HepG2 (cell line): ENCODE results near the gene KRTAP12-2.
"Not testable (repeated sequence)": the region's sequence is repeated elsewhere in the genome, so short reads cannot be mapped to it uniquely, and the experiment has no call there.

Experiments used
- CREM ChIP-seq, 2 experiments: sonication (generic) in 1 of 2; formaldehyde crosslinking in 1 of 2; IDR thresholded peaks; 2 replicates each; pipeline versions ENCODE4 v1.4.0 to v1.6.1; 2016 to 2020; ENCODE audit warnings: antibody characterized with exemption in 1 of 2, mild to moderate bottlenecking in 1 of 2, missing genetic modification reagents in 1 of 2
- EP300 ChIP-seq, 3 experiments: sonication (generic) in 1 of 3; formaldehyde crosslinking in 1 of 3; IDR thresholded peaks; 2 replicates each; pipeline versions ENCODE4 v1.5.1 to v1.6.1; 2011 to 2020; ENCODE audit warnings: low read depth in 2 of 3, low read length in 2 of 3, borderline replicate concordance in 1 of 3, improper control_type of control experiment in 1 of 3, mild to moderate bottlenecking in 1 of 3, missing genetic modification reagents in 1 of 3, moderate library complexity in 1 of 3
- HNRNPK ChIP-seq: fragments of 200-400 bp; formaldehyde crosslinking; IDR thresholded peaks from 2 replicates; pipeline ENCODE4 v1.6.1; 2018; ENCODE audit warnings: low read length, low read depth, moderate library complexity, mild to moderate bottlenecking; ENCODE audit not compliant: poor library complexity, severe bottlenecking
- HNRNPUL1 ChIP-seq: fragments of 200-400 bp; formaldehyde crosslinking; IDR thresholded peaks from 2 replicates; pipeline ENCODE4 v1.6.1; 2017; ENCODE audit warnings: low read depth, mild to moderate bottlenecking, low read length, moderate library complexity
- JUND ChIP-seq: sonication (generic); formaldehyde crosslinking; IDR thresholded peaks from 2 replicates; pipeline ENCODE4 v1.8.0; 2022; ENCODE audit warnings: mild to moderate bottlenecking, missing genetic modification reagents
- KAT8 ChIP-seq: IDR thresholded peaks from 2 replicates; pipeline ENCODE4 v1.6.1; 2016; ENCODE audit warnings: missing genetic modification reagents, missing compliant biosample characterization
- MAFK ChIP-seq, 2 experiments: IDR thresholded peaks in 1 of 2; conservative IDR thresholded peaks in 1 of 2; 2 replicates each; pipeline ENCODE4 v1.6.1; 2011; ENCODE audit warnings: improper control_type of control experiment in 2 of 2, low read length in 2 of 2
- POLR2A ChIP-seq, 2 experiments: IDR thresholded peaks; 2 replicates each; pipeline ENCODE4 v1.6.1; 2011; ENCODE audit warnings: low read depth in 2 of 2, low read length in 2 of 2, mild to moderate bottlenecking in 1 of 2, moderate library complexity in 1 of 2; ENCODE audit not compliant: insufficient read depth in 1 of 2
- POLR2G ChIP-seq: fragments of 200-400 bp; formaldehyde crosslinking; IDR thresholded peaks from 2 replicates; pipeline ENCODE4 v1.6.1; 2018; ENCODE audit warnings: mild to moderate bottlenecking, low read depth, low read length, moderate library complexity
- ZNF350 ChIP-seq: sonication (generic); formaldehyde crosslinking; IDR thresholded peaks from 2 replicates; pipeline ENCODE4 v1.4.0; 2020; ENCODE audit warnings: mild to moderate bottlenecking, low read depth, missing genetic modification reagents, borderline replicate concordance
- ZNF431 ChIP-seq: sonication (generic); formaldehyde crosslinking; IDR thresholded peaks from 2 replicates; pipeline ENCODE4 v1.9.0; 2022; ENCODE audit warnings: missing genetic modification reagents, low read depth, mild to moderate bottlenecking, borderline replicate concordance
- TF ChIP-seq, protein P1 (sequence below), 2 experiments: fragments of 450-650 bp in 1 of 2; sonication (generic) in 1 of 2; formaldehyde crosslinking; IDR thresholded peaks; 2 replicates each; pipeline versions ENCODE4 v1.5.0 to v1.8.0; 2020 to 2022; ENCODE audit warnings: mild to moderate bottlenecking in 1 of 2, missing genetic modification reagents in 1 of 2
- TF ChIP-seq, protein P2 (sequence below): sonication (generic); formaldehyde crosslinking; IDR thresholded peaks from 2 replicates; pipeline ENCODE4 v1.5.0; 2020; ENCODE audit warnings: mild to moderate bottlenecking, missing genetic modification reagents, moderate library complexity
- TF ChIP-seq, protein P3 (sequence below): sonication (generic); formaldehyde crosslinking; IDR thresholded peaks from 2 replicates; pipeline ENCODE4 v1.4.0; 2020; ENCODE audit warnings: mild to moderate bottlenecking, low read depth, missing genetic modification reagents

DNA sequence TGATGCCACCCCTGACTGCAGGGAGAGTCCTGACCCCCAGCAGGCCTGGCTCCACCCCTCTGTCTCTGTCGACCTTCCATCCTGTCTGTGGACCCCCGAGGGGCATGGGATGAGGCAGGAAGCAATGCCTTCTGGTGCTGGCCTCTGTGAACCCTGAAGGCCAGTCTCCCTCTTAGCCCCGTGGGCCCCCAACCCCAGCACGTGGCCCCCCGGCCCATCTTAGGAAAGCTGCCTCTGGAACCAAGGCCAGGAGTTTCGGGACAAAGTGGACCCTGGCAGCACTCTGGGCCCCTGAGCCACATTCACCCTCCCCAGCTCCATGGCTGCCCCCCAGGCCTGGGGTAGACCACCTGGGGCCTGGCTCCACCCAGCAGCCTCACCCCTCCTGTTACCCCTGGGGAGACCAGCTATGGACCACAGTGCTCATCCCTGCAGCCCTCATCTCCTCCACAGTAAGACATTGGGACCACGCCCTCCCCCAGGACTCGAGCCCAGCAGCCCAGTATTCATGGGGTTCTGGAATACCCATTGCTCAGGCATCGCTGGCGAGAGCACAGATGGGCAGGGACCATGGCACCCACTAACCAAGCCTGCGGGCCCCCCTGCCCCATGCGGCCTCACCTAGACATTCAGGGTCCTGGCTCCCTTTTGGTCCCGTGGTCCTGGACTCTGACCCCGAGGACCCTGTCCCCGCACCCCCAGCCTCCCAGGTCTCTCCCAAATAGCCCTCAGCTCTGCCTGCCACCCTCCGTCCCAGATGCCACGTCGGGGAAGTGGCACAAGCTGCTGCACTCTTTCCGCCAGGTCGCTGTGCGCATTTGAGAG is 28.0 kb downstream of the KRTAP12-2 start:
- TF ChIP-seq EP300 (IDR thresholded peaks at IDR 0.05; ENCODE audit: low read depth in 2 of 2, low read length in 2 of 2); EP300 (CRISPR knock-in tag; IDR thresholded peaks at IDR 0.05; ENCODE audit: borderline replicate concordance); JUND; HNRNPK; CREM (IDR thresholded peaks at IDR 0.05); CREM (CRISPR knock-in tag; IDR thresholded peaks at IDR 0.05); ZNF431; POLR2A (IDR thresholded peaks at IDR 0.05; ENCODE audit: insufficient read depth in 1 of 2, low read depth in 2 of 2, low read length in 2 of 2); HNRNPUL1; MAFK (conservative IDR thresholded peaks at IDR 0.05 in 1 of 2, IDR thresholded peaks at IDR 0.05 in 1 of 2; ENCODE audit: low read length in 2 of 2); POLR2G; ZNF350 (CRISPR knock-in tag); KAT8 (CRISPR knock-in tag): not testable (repeated sequence)
- TF ChIP-seq, protein P1, sequence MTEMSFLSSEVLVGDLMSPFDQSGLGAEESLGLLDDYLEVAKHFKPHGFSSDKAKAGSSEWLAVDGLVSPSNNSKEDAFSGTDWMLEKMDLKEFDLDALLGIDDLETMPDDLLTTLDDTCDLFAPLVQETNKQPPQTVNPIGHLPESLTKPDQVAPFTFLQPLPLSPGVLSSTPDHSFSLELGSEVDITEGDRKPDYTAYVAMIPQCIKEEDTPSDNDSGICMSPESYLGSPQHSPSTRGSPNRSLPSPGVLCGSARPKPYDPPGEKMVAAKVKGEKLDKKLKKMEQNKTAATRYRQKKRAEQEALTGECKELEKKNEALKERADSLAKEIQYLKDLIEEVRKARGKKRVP (CRISPR knock-in tag; IDR thresholded peaks at IDR 0.05), result not testable (repeated sequence)
- TF ChIP-seq, protein P2, sequence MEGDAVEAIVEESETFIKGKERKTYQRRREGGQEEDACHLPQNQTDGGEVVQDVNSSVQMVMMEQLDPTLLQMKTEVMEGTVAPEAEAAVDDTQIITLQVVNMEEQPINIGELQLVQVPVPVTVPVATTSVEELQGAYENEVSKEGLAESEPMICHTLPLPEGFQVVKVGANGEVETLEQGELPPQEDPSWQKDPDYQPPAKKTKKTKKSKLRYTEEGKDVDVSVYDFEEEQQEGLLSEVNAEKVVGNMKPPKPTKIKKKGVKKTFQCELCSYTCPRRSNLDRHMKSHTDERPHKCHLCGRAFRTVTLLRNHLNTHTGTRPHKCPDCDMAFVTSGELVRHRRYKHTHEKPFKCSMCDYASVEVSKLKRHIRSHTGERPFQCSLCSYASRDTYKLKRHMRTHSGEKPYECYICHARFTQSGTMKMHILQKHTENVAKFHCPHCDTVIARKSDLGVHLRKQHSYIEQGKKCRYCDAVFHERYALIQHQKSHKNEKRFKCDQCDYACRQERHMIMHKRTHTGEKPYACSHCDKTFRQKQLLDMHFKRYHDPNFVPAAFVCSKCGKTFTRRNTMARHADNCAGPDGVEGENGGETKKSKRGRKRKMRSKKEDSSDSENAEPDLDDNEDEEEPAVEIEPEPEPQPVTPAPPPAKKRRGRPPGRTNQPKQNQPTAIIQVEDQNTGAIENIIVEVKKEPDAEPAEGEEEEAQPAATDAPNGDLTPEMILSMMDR (CRISPR knock-in tag), result not testable (repeated sequence)
- TF ChIP-seq, protein P3, sequence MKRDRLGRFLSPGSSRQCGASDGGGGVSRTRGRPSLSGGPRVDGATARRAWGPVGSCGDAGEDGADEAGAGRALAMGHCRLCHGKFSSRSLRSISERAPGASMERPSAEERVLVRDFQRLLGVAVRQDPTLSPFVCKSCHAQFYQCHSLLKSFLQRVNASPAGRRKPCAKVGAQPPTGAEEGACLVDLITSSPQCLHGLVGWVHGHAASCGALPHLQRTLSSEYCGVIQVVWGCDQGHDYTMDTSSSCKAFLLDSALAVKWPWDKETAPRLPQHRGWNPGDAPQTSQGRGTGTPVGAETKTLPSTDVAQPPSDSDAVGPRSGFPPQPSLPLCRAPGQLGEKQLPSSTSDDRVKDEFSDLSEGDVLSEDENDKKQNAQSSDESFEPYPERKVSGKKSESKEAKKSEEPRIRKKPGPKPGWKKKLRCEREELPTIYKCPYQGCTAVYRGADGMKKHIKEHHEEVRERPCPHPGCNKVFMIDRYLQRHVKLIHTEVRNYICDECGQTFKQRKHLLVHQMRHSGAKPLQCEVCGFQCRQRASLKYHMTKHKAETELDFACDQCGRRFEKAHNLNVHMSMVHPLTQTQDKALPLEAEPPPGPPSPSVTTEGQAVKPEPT (CRISPR knock-in tag), result not testable (repeated sequence)
